ENCODE measurements around the gene CCNT2.

- TF ChIP-seq, protein P1, sequence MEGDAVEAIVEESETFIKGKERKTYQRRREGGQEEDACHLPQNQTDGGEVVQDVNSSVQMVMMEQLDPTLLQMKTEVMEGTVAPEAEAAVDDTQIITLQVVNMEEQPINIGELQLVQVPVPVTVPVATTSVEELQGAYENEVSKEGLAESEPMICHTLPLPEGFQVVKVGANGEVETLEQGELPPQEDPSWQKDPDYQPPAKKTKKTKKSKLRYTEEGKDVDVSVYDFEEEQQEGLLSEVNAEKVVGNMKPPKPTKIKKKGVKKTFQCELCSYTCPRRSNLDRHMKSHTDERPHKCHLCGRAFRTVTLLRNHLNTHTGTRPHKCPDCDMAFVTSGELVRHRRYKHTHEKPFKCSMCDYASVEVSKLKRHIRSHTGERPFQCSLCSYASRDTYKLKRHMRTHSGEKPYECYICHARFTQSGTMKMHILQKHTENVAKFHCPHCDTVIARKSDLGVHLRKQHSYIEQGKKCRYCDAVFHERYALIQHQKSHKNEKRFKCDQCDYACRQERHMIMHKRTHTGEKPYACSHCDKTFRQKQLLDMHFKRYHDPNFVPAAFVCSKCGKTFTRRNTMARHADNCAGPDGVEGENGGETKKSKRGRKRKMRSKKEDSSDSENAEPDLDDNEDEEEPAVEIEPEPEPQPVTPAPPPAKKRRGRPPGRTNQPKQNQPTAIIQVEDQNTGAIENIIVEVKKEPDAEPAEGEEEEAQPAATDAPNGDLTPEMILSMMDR (IDR thresholded peaks at IDR 0.05) = no peak
- TF ChIP-seq POLR2A (IDR thresholded peaks at IDR 0.05) = no peak
- TF ChIP-seq POLR2AphosphoS5 (IDR thresholded peaks at IDR 0.05) = no peak
These were observed 35.8 kb upstream of the CCNT2 start for GRCh38 chr2:134882773-134883172.
